Heart left ventricle (tissue), 13 donors: Measurements from ENCODE around the gene UBASH3A.

Source experiments
- CTCF ChIP-seq, 12 donors: fragments of 200-600 bp; sonication (generic) in 4 of 12; IDR thresholded peaks; one replicate each; pipeline versions ENCODE4 v1.5.0 to v1.8.0; 2018 to 2022; ENCODE audit warnings: antibody characterized with exemption in 12 of 12, mild to moderate bottlenecking in 5 of 12
- POLR2A ChIP-seq, 2 donors: fragments of 450-650 bp; IDR thresholded peaks; one replicate each; pipeline ENCODE4 v1.6.1; 2017; ENCODE audit warnings: antibody characterized with exemption in 2 of 2, mild to moderate bottlenecking in 2 of 2, moderate library complexity in 2 of 2
- donor health status: ischemic (EF 13 %, LVEDD 7.1; RV severe dilation, severe dysfunction).
- donor health status: DM: no; HTN: yes; CAD: no.
- donor health status: DM: no; HTN: no; CAD: no.
- donor health status: ischemic (EF 25% LVEDD 6.9; RV normal size, moderate dysfunction).
- donor health status: ischemic (EF 25% LVEDD 5.7; RV mildly dilated, moderate dysfunction).
- donor health status: ischemic (EF 35%, LVEDD 5.7; RV mildly dilated, moderate dysfunction).
- donor health status: nonischemic (EF 11% LVEDD 7.7; RV severe dilation, severe dysfunction).
- donor health status: DM: yes; HTN: yes; CAD: no.
- donor health status: PGD.
- donor health status: ischemic (EF 29% LVEDD 5.4; RV normal size, mild dysfunction).
- donor health status: nonischemic (EF 23%, LVEDD 6.1; RV moderate dilation, normal function).

DNA sequence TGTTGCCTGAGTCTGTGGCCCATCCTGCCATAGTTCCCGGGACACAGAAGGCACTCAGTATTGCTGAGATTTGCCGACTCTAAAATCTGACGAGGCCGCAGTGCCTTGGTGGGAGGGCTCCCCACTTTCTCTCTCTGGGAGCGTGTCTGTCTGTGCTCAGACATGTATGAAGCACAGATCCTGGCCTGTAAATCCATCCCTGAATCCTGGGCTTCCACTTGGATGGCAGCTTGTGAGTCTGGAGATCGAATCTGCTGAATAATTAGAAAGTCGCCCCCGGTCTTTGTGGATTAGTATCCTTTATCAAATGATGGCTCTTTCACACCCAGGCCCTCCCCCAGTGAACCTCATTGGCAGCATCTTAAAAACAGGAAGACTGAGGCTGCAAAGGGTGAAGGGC, 10.4 kb downstream of the UBASH3A start:
- TF ChIP-seq CTCF (IDR thresholded peaks at IDR 0.05): no peak
- no peak for TF ChIP-seq POLR2A (IDR thresholded peaks at IDR 0.05)
